Vagina (tissue), 2 donors: ENCODE data around the gene C1QTNF1.

ENCODE experiments used
- CTCF ChIP-seq, 3 experiments: fragments of 450-650 bp in 2 of 3; fragments of 200-600 bp in 1 of 3; sonication (generic) in 1 of 3; IDR thresholded peaks; one replicate each; pipeline ENCODE4 v1.5.1; 2017 to 2019; ENCODE audit warnings: antibody characterized with exemption in 3 of 3, mild to moderate bottlenecking in 2 of 3, moderate library complexity in 2 of 3
- POLR2AphosphoS5 ChIP-seq, 2 donors: sonication (generic); formaldehyde crosslinking; IDR thresholded peaks; one replicate each; pipeline ENCODE4 v1.9.0; 2017; ENCODE audit warnings: antibody characterized with exemption in 2 of 2, mild to moderate bottlenecking in 2 of 2, low read depth in 1 of 2; ENCODE audit not compliant: insufficient read depth in 1 of 2

- no peak for TF ChIP-seq CTCF (IDR thresholded peaks at IDR 0.05)
- TF ChIP-seq POLR2AphosphoS5 (IDR thresholded peaks at IDR 0.05; ENCODE audit: insufficient read depth in 1 of 2, low read depth in 1 of 2) = no peak
These were observed 12.4 kb upstream of the C1QTNF1 start for GRCh38 chr17:79011451-79012147.
